K562 (cell line): ENCODE measurements around the gene MRPS26. TPM values are rescaled to one million over a fixed set of nuclear protein-coding genes. Genes with fewer than 3 reads are reported as not detected.

Experiments
- ELF2 ChIP-seq: fragments of 250-450 bp; sonication (Bioruptor Pico); IDR thresholded peaks from 2 replicates; pipeline ENCODE4 v1.5.0; 2021; ENCODE audit warnings: mild to moderate bottlenecking
- ETV5 ChIP-seq: sonication (generic); formaldehyde crosslinking; IDR thresholded peaks from 2 replicates; pipeline ENCODE4 v1.4.0; 2020; ENCODE audit warnings: low read depth, mild to moderate bottlenecking, missing genetic modification reagents
- MEF2A ChIP-seq: IDR thresholded peaks from 2 replicates; pipeline ENCODE4 v1.6.1; 2011; ENCODE audit warnings: low read depth, mild to moderate bottlenecking, low read length, moderate library complexity; ENCODE audit not compliant: control insufficient read depth
- PHF8 ChIP-seq: fragments of 200-600 bp; sonication (generic); IDR thresholded peaks from 2 replicates; pipeline ENCODE4 v1.6.1; 2012; ENCODE audit warnings: mixed run types, mild to moderate bottlenecking, inconsistent platforms, low read length, moderate library complexity, borderline replicate concordance
- PRDM10 ChIP-seq: fragments of 450-650 bp; IDR thresholded peaks from 2 replicates; pipeline ENCODE4 v1.6.1; 2018; ENCODE audit not compliant: partially characterized antibody
- SOX6 ChIP-seq: fragments of 450-650 bp; IDR thresholded peaks from 2 replicates; pipeline ENCODE4 v1.6.1; 2014; ENCODE audit warnings: mild to moderate bottlenecking
- ZFX ChIP-seq: sonication (generic); formaldehyde crosslinking; IDR thresholded peaks from 2 replicates; pipeline ENCODE4 v1.8.0; 2022; ENCODE audit warnings: mild to moderate bottlenecking, missing genetic modification reagents, moderate library complexity
- ZNF766 ChIP-seq: fragments of 200-800 bp; sonication (Bioruptor generic); conservative IDR thresholded peaks from 2 replicates; pipeline ENCODE4 v1.6.1; 2016; ENCODE audit warnings: missing genetic modification characterization, missing compliant biosample characterization
- polyA plus RNA-seq, 8 experiments: library from polyadenylated mRNA; depleted of rRNA in 4 of 8; stranded (reverse) in 5 of 8; unstranded in 3 of 8; fragments of >200 nt; fragmentation: Nextera tagmentation in 2 of 8; fragmentation: Illumina TruSeq in 1 of 8; extraction: Ambion mirVana in 2 of 8; extraction: Trizol in 1 of 8; gene quantifications; 2 replicates each; pipeline versions ENCODE4 v1.2.1 to v1.2.3, GENCODE V29; 2011 to 2014; ENCODE audit warnings: inconsistent platforms in 1 of 8, missing spikeins in 1 of 8
- total RNA-seq, 7 experiments: library from RNA; depleted of rRNA in 6 of 7; stranded (reverse); fragments of >200 nt in 6 of 7; fragmentation: Illumina TruSeq in 2 of 7; extraction: Trizol in 2 of 7; gene quantifications; 2 replicates each; pipeline versions ENCODE4 v1.2.1 to v1.2.3, GENCODE V29; 2011 to 2021; ENCODE audit warnings: low replicate concordance in 1 of 7
- TF ChIP-seq, protein P1 (sequence below), 2 experiments: fragments of 450-650 bp; formaldehyde crosslinking in 1 of 2; IDR thresholded peaks; 2 replicates each; pipeline versions ENCODE4 v1.4.0 to v1.6.1; 2014 to 2020; ENCODE audit warnings: mild to moderate bottlenecking in 2 of 2, borderline replicate concordance in 1 of 2, low read depth in 1 of 2
- TF ChIP-seq, protein P2 (sequence below): fragments of 250-450 bp; sonication (Bioruptor Pico); IDR thresholded peaks from 2 replicates; pipeline ENCODE4 v1.4.0; 2020; ENCODE audit warnings: mild to moderate bottlenecking, moderate library complexity

Gene MRPS26
- total and polyA plus RNA-seq, 9 of the 15 experiments (the other 6 are each of a cell fraction or from before 2014, with no cell fraction given) = 2.7 to 70.5 (median 28.8) TPM

DNA sequence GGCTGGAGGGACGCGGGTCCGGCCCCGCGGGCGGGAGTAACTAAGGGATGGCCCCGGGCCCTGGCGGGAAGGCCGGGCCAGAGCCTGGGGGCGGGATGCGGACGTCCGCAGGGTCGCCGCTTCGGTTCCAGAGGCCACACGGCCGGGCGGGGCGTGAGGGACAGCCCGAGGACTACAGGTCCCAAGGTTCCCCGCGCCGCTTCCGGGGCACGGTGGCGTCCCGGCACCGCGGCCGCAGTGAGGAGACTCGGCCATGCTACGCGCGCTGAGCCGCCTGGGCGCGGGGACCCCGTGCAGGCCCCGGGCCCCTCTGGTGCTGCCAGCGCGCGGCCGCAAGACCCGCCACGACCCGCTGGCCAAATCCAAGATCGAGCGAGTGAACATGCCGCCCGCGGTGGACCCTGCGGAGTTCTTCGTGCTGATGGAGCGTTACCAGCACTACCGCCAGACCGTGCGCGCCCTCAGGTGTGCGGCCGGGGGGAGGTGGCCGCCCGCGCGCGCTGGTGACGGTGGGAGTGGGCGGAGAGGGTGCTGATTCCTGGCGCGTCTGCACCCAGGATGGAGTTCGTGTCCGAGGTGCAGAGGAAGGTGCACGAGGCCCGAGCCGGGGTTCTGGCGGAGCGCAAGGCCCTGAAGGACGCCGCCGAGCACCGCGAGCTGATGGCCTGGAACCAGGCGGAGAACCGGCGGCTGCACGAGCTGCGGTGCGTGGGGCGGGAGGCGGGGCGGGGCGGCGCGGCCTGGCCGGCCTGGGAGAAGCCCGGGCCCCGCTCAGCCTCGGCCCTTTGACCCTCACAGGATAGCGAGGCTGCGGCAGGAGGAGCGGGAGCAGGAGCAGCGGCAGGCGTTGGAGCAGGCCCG, at the start of gene MRPS26 (continued):
- 0 out of 2 replicates have a peak, but pooled peaks have one; percentile 30 for TF ChIP-seq SOX6
- TF ChIP-seq, protein P1, sequence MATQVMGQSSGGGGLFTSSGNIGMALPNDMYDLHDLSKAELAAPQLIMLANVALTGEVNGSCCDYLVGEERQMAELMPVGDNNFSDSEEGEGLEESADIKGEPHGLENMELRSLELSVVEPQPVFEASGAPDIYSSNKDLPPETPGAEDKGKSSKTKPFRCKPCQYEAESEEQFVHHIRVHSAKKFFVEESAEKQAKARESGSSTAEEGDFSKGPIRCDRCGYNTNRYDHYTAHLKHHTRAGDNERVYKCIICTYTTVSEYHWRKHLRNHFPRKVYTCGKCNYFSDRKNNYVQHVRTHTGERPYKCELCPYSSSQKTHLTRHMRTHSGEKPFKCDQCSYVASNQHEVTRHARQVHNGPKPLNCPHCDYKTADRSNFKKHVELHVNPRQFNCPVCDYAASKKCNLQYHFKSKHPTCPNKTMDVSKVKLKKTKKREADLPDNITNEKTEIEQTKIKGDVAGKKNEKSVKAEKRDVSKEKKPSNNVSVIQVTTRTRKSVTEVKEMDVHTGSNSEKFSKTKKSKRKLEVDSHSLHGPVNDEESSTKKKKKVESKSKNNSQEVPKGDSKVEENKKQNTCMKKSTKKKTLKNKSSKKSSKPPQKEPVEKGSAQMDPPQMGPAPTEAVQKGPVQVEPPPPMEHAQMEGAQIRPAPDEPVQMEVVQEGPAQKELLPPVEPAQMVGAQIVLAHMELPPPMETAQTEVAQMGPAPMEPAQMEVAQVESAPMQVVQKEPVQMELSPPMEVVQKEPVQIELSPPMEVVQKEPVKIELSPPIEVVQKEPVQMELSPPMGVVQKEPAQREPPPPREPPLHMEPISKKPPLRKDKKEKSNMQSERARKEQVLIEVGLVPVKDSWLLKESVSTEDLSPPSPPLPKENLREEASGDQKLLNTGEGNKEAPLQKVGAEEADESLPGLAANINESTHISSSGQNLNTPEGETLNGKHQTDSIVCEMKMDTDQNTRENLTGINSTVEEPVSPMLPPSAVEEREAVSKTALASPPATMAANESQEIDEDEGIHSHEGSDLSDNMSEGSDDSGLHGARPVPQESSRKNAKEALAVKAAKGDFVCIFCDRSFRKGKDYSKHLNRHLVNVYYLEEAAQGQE (IDR thresholded peaks at IDR 0.05; ENCODE audit: borderline replicate concordance) = no peak
- TF ChIP-seq, protein P1 (CRISPR knock-in tag; IDR thresholded peaks at IDR 0.05; ENCODE audit: low read depth) = no peak
- no peak for TF ChIP-seq PRDM10
- TF ChIP-seq ZNF766 (CRISPR knock-in tag) = no peak
- TF ChIP-seq ELF2 (CRISPR knock-in tag) = peak; percentile 70; the same call in 1 of the 2 replicates
- TF ChIP-seq ETV5 (CRISPR knock-in tag) = peak; percentile 71
- TF ChIP-seq, protein P2, sequence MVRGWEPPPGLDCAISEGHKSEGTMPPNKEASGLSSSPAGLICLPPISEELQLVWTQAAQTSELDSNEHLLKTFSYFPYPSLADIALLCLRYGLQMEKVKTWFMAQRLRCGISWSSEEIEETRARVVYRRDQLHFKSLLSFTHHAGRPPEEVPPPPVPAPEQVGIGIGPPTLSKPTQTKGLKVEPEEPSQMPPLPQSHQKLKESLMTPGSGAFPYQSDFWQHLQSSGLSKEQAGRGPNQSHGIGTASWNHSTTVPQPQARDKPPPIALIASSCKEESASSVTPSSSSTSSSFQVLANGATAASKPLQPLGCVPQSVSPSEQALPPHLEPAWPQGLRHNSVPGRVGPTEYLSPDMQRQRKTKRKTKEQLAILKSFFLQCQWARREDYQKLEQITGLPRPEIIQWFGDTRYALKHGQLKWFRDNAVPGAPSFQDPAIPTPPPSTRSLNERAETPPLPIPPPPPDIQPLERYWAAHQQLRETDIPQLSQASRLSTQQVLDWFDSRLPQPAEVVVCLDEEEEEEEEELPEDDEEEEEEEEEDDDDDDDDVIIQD (CRISPR knock-in tag) = no peak
- no peak for TF ChIP-seq MEF2A
- peak; percentile 88; the same call in 1 of the 2 replicates for TF ChIP-seq PHF8
- TF ChIP-seq ZFX (CRISPR knock-in tag) = peak; percentile 87
